Body of pancreas (tissue), 4 donors: ENCODE measurements around the gene SPTSSA.

Experiments
- POLR2A ChIP-seq, 3 donors: fragments of 450-650 bp; IDR thresholded peaks; one replicate each; pipeline ENCODE4 v1.6.1; 2016; ENCODE audit warnings: antibody characterized with exemption in 3 of 3, mild to moderate bottlenecking in 2 of 3
- TF ChIP-seq, protein P1 (sequence below), 7 experiments: fragments of 450-650 bp in 4 of 7; fragments of 200-600 bp in 3 of 7; sonication (generic) in 3 of 7; IDR thresholded peaks; one replicate each; pipeline ENCODE4 v1.5.1; 2016 to 2019; ENCODE audit warnings: antibody characterized with exemption in 7 of 7

DNA sequence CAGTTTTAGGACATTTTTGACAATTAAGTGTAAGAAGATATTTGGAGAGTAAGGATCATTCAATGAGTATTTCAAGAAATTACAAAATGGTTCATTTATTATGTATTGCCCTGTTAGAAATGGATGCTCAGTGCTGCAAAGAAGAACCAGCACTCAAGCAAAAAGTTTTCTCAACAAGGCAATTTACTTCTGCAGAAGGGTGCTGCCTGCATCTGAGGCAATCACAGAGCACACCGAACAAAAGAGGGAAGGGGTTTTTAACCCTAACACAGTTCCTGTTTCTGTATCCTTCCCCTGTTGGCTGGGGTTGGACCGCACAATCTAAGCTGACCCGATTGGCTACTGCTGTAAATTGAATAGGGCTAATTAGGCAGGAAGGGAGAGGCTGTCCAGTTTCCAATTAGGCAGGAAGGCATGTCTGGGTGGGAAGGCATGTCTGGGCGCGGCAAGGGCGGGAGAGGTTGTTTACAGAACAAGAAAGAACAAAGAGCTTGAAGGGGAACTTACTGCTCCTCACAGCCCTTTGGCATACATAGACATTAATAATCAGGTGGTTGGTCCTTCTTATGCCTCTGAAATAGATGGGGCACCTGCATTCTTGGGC, 41.4 kb downstream of the SPTSSA start:
- TF ChIP-seq, protein P1, sequence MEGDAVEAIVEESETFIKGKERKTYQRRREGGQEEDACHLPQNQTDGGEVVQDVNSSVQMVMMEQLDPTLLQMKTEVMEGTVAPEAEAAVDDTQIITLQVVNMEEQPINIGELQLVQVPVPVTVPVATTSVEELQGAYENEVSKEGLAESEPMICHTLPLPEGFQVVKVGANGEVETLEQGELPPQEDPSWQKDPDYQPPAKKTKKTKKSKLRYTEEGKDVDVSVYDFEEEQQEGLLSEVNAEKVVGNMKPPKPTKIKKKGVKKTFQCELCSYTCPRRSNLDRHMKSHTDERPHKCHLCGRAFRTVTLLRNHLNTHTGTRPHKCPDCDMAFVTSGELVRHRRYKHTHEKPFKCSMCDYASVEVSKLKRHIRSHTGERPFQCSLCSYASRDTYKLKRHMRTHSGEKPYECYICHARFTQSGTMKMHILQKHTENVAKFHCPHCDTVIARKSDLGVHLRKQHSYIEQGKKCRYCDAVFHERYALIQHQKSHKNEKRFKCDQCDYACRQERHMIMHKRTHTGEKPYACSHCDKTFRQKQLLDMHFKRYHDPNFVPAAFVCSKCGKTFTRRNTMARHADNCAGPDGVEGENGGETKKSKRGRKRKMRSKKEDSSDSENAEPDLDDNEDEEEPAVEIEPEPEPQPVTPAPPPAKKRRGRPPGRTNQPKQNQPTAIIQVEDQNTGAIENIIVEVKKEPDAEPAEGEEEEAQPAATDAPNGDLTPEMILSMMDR (IDR thresholded peaks at IDR 0.05) = no peak
- TF ChIP-seq POLR2A (IDR thresholded peaks at IDR 0.05) = no peak
